ENCODE results near the gene MRPS35.

GRCh38 chr12:27685274-27685673 lies 25.4 kb upstream of the MRPS35 start:
- no peak for TF ChIP-seq ZNF114 (tag by site-specific recombination; IDR thresholded peaks at IDR 0.05)
- no peak for TF ChIP-seq CTCF (tag by site-specific recombination; IDR thresholded peaks at IDR 0.05)
- no peak for TF ChIP-seq ZNF112 (tag by site-specific recombination; IDR thresholded peaks at IDR 0.05)
- no peak for TF ChIP-seq ZNF174 (tag by site-specific recombination; IDR thresholded peaks at IDR 0.05)
- no peak for TF ChIP-seq ZNF777 (tag by site-specific recombination; IDR thresholded peaks at IDR 0.05; ENCODE audit: borderline replicate concordance)

All from HEK293 (cell line).